Pancreas (tissue), 10 donors: ENCODE data around the gene SDK1. TPM values are rescaled to one million over a fixed set of nuclear protein-coding genes. Genes with fewer than 3 reads are reported as not detected.
"Not testable (repeated sequence)": the region's sequence is repeated elsewhere in the genome, so short reads cannot be mapped to it uniquely, and the experiment has no call there.

Experiments used
- ATAC-seq, 4 donors: fragments of 200-7000 bp; cut with Tn5 transposase; one replicate each; pipeline versions ENCODE4 v1.8.0 to v1.9.1; 2020; ENCODE audit warnings: mild to moderate bottlenecking in 4 of 4, moderate library complexity in 4 of 4
- DNase-seq, 6 donors: peaks; one replicate each; pipeline ENCODE4 v3.0.0-alpha.2; 2020
- FAIRE-seq: peaks from 2 replicates; lab custom pipeline; 2012; peaks lifted over from hg19 to GRCh38; lab: Jason Lieb, UNC
- H3K27ac ChIP-seq, 4 donors: fragments of 200-600 bp; sonication (generic); 1 replicate in 3 of 4; 2 replicates in 1 of 4; pipeline versions ENCODE4 v1.5.0 to v1.8.0; 2020
- H3K27me3 ChIP-seq, 4 donors: fragments of 200-600 bp; one replicate each; pipeline ENCODE4 v1.8.0; 2021
- H3K36me3 ChIP-seq, 3 donors: fragments of 200-600 bp; sonication (generic) in 1 of 3; one replicate each; pipeline versions ENCODE4 v1.5.0 to v1.8.0; 2020 to 2021
- H3K4me1 ChIP-seq, 3 donors: fragments of 200-600 bp; one replicate each; pipeline ENCODE4 v1.8.0; 2021
- H3K4me3 ChIP-seq, 4 donors: fragments of 200-600 bp; sonication (generic) in 2 of 4; one replicate each; pipeline versions ENCODE4 v1.5.0 to v1.8.0; 2020 to 2021
- H3K9me3 ChIP-seq, 4 donors: fragments of 200-600 bp; one replicate each; pipeline ENCODE4 v1.8.0; 2021
- CTCF ChIP-seq, 4 donors: fragments of 200-600 bp; sonication (generic) in 3 of 4; IDR thresholded peaks; one replicate each; pipeline versions ENCODE4 v1.5.0 to v1.8.0; 2021; ENCODE audit warnings: antibody characterized with exemption in 4 of 4
- WGBS, 2 donors: extraction: QIAGEN DNeasy Blood & Tissue Kit; methylation state at CpG; one replicate each; pipeline ENCODE4 v1.1.7; 2013; 5-methylcytosine and 5-hydroxymethylcytosine counted together
- intact Hi-C, 3 donors: fragments of 100-400 bp; cut with DNase I; formaldehyde crosslinking; loops; one replicate each; pipeline versions ENCODE4 v1.11.1 to v1.14.2; 2022
- polyA plus RNA-seq, 2 donors: library from polyadenylated mRNA; stranded (reverse); fragments of 200-250 nt; gene quantifications; one replicate each; pipeline ENCODE4 v1.2.3, GENCODE V29; 2013
- total RNA-seq, 6 donors: library from RNA; stranded (reverse); fragmentation: NEBNext Ultra II Directional in 4 of 6; extraction: Animal tissue kit (Norgen Biotek cat#: 25700) in 4 of 6; gene quantifications; one replicate each; pipeline versions ENCODE4 v1.2.1 to v1.2.4, GENCODE V29; 2021 to 2023
- donor health status: healthy with polysubstance abuse.
- donor health status: DM: no; HTN: no; CAD: no; lungs with moderate emphysema.
- donor health status: DM: no; HTN: no; CAD: no.
- donor health status: control.
- donor health status: control.
- donor health status: Bipolar disorder and iron deficiency.
- donor health status: DM: yes; HTN: yes; CAD: no.
- donor health status: DM: no; HTN: no; CAD: no.
- donor health status: DM: no; HTN: no; CAD: no.
- donor health status: DM: yes; HTN: yes; CAD: no.

Gene SDK1
- total and polyA plus RNA-seq, 8 donors = 10.8 to 30.8 (median 19.8) TPM

- ATAC-seq (no peak), FAIRE-seq (no peak), DNase-seq (no peak)
- no peaks in the 10 kb centered on the region for H3K4me1 ChIP-seq
- WGBS, 2 donors = 93 to 96% methylated on average over 12 of the region's 12 CpGs
- no peaks in the 10 kb centered on the region for H3K27me3 ChIP-seq
- intact Hi-C loops = no loop called here
- TF ChIP-seq CTCF (IDR thresholded peaks at IDR 0.05) = no peak
- no peaks in the 10 kb centered on the region for H3K9me3 ChIP-seq
- H3K4me3 ChIP-seq = no peak overlapping the region
- no peaks in the 10 kb centered on the region for H3K36me3 ChIP-seq
- no peak overlapping the region for H3K27ac ChIP-seq
Measured at GRCh38 chr7:4234498-4234855, 933.4 kb downstream of the SDK1 start.

GRCh38 chr7:4234886-4235285, 933.8 kb downstream of the SDK1 start:
- intact Hi-C loops = no loop called here
- WGBS, 2 donors = 95 to 96% methylated on average over 9 of the region's 9 CpGs
- Histone ChIP-seq H3K4me1 (no peaks in the 10 kb centered on the region), H3K9me3 (no peaks in the 10 kb centered on the region), H3K27ac (no peak overlapping the region), H3K4me3 (no peak overlapping the region), H3K36me3 (no peaks in the 10 kb centered on the region), H3K27me3 (no peaks in the 10 kb centered on the region)
- FAIRE-seq = no peak
- no peak for DNase-seq
- ATAC-seq = no peak
- TF ChIP-seq CTCF (IDR thresholded peaks at IDR 0.05) = no peak

- no peaks in the 10 kb centered on the region for H3K9me3 ChIP-seq
- intact Hi-C loops = no loop called here
- no peak overlapping the region for H3K27ac ChIP-seq
- 89 to 91% methylated on average over 14 of the region's 14 CpGs for WGBS, 2 donors
- no peak overlapping the region for H3K4me3 ChIP-seq
- no peak for FAIRE-seq
- H3K27me3 ChIP-seq = no peaks in the 10 kb centered on the region
- H3K36me3 ChIP-seq = no peaks in the 10 kb centered on the region
- TF ChIP-seq CTCF (IDR thresholded peaks at IDR 0.05) = no peak
- ATAC-seq = no peak
- DNase-seq = no peak
- no peaks in the 10 kb centered on the region for H3K4me1 ChIP-seq
Measured at GRCh38 chr7:4235596-4235995, 934.5 kb downstream of the SDK1 start.

GRCh38 chr7:4236389-4236788, 935.3 kb downstream of the SDK1 start:
- Histone ChIP-seq H3K36me3 (no peaks in the 10 kb centered on the region), H3K27me3 (no peaks in the 10 kb centered on the region), H3K27ac (no peak overlapping the region), H3K4me1 (no peaks in the 10 kb centered on the region), H3K4me3 (no peak overlapping the region), H3K9me3 (no peaks in the 10 kb centered on the region)
- WGBS, 2 donors = 93 to 97% methylated on average over 12 of the region's 12 CpGs
- intact Hi-C loops = no loop called here
- no peak for TF ChIP-seq CTCF (IDR thresholded peaks at IDR 0.05)
- ATAC-seq (no peak), FAIRE-seq (no peak), DNase-seq (no peak)

- FAIRE-seq, ATAC-seq: not testable (repeated sequence)
- WGBS, 2 donors = 81 to 82% methylated on average over 5 of the region's 5 CpGs
Measured at GRCh38 chr7:4236873-4237272, 935.8 kb downstream of the SDK1 start.

More at GRCh38 chr7:4236873-4237272, 935.8 kb downstream of the SDK1 start:
- H3K36me3 ChIP-seq, H3K4me3 ChIP-seq, DNase-seq, H3K27me3 ChIP-seq, intact Hi-C loops, H3K9me3 ChIP-seq, H3K27ac ChIP-seq, H3K4me1 ChIP-seq: not testable (repeated sequence)
